ENCODE measurements around the gene KCNJ18. TPM values are rescaled to one million over a fixed set of nuclear protein-coding genes. Genes with fewer than 3 reads are reported as not detected.
"Not testable (repeated sequence)": the region's sequence is repeated elsewhere in the genome, so short reads cannot be mapped to it uniquely, and the experiment has no call there.

Gene KCNJ18
- polyA plus RNA-seq, 3 donors: not detected

DNA sequence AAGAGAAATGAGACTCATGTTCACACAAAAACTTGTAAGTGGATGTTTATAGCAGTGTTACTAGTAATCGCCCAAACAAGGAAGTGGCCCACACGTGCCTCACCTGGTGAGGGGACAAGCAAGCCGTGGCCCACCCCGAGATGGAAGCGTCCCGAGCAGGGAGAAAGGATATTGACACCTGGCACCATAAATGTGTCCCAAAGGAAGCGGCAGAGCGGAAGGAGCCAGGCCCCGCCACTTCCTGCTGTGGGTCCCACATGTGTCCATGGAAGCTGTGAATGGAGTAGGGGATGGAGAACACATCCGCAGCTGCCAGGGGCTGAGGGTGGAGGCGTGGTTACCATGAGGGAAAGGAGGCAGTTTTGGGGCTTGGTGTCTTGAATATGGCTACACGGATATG lies 18.9 kb downstream of the KCNJ18 start:
- no peak overlapping the region for H3K27ac ChIP-seq (ENCODE audit: low read depth, low read length)
- WGBS, 3 donors: 66 to 73% (median 73%) methylated on average over 12 of the region's 12 CpGs

DNA sequence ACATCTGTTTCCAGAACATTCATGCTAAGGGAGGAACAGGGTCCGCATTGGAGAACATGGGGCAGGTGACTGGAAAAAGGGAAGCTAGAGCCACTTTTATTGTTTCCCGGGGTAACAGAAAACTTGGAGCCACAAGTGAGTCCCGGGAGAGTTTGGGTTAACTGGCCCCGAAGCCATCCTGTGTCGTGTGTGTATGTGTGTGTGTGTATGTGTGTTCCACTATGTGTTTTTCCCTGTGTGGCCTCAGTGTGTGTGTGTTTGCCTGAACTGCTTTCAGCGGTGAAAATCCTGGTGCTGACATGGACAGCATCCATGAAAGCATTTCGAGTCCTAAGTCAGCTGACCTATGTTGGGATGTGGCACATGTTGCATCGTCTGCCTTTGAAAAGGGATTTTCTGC lies 20.7 kb downstream of the KCNJ18 start:
- not testable (repeated sequence) for H3K27ac ChIP-seq (ENCODE audit: low read depth, low read length)
- 63 to 67% (median 63%) methylated on average over 7 of the region's 8 CpGs for WGBS, 3 donors

- not testable (repeated sequence) for H3K27ac ChIP-seq (ENCODE audit: low read depth, low read length)
- no CpG with 5 or more reads among the region's 3 CpGs for WGBS, 3 donors
These were observed 21.3 kb downstream of the KCNJ18 start for GRCh38 chr17:21713631-21714030.

DNA sequence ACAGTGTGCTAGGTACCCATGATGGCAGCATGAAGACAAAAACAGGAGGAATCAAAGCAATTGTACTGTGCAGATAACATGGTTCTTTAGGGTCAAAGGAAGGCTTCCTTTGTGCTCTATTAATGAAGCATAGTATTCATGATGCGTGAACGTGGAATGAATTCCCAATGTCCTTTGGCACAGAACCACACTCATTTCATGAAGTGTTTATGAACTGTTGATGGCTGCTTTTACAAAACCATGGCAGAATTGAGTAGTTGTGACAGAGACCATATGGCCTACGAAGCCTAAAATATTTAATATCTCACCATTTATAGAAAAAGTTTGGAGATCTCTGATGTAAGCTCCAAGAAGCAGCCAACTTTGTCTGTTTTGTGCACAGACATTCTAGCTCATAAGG lies 22.4 kb downstream of the KCNJ18 start:
- not testable (repeated sequence) for H3K27ac ChIP-seq (ENCODE audit: low read depth, low read length)
- 43 to 61% (median 46%) methylated on average over 3 of the region's 3 CpGs for WGBS, 3 donors

DNA sequence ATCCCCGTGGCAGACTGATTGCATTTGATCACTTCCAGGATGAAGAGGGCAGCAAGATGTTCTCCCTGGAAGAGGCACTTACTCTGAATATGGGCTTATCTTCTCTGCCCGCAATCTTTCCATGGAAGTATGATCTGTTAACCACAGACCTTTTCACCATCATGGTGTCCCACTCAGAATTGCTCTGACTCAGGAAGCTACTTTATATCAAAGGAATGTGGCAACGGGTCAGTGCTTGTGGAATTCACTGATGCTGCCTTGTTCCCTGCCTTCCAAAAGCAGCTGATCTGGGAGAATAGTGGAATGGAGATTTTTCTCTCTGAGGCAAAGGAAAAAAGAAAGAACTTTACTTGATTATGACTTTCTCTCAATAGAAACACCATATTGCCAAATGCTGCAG lies 23.6 kb downstream of the KCNJ18 start:
- 69 to 75% (median 73%) methylated on average over 2 of the region's 3 CpGs for WGBS, 3 donors
- H3K27ac ChIP-seq (ENCODE audit: low read depth, low read length): not testable (repeated sequence)

DNA sequence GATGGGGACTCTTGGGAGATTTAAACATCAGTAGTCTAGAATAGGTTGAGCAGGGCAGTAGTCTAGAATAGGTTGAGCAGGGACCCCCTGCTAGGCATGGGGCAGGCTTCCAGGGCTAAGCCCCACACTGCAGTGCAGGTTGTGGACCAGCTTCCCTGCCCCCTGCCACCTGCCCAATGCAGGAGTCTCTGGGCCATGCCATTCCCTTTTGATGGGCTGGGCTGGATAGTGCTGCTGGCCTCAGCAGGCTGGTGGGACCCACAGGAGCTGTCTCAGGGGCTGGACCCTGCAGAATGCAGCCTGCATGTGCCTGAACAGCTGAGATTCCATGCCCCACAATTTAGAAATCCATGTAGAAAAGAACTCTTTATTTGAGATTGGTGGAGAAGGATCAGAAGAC lies 26.6 kb downstream of the KCNJ18 start:
- H3K27ac ChIP-seq (ENCODE audit: low read depth, low read length): not testable (repeated sequence)

- H3K27ac ChIP-seq (ENCODE audit: low read depth, low read length): not testable (repeated sequence)
- WGBS, 3 donors: 56 to 68% (median 64%) methylated on average over 12 of the region's 12 CpGs
These were observed 27.3 kb downstream of the KCNJ18 start for GRCh38 chr17:21719511-21720226.

- not testable (repeated sequence) for H3K27ac ChIP-seq (ENCODE audit: low read depth, low read length)
- WGBS, 3 donors: 55 to 81% (median 69%) methylated on average over 8 of the region's 8 CpGs
These were observed 28.2 kb downstream of the KCNJ18 start for GRCh38 chr17:21720566-21720965.

DNA sequence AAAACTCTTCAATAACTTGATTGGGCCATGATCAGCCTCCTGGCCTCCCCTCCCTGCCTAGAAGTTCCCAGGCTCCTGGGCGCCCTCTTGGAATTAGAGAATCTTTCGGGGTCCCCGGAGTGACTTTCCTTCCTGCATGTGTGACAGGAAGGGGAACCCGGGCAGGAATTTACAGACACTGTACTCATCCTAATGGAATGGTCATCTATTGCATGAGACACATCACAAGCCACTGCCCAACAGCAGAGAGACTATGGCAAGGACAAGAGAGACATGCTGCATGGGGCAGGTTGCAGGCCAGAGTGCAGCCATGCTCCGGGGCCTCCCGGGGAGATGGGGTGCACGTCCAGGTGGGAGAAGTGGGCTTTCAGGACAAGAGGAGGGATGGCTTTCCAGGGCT lies 29.9 kb downstream of the KCNJ18 start:
- 52 to 73% (median 60%) methylated on average over 6 to 7 of the region's 7 CpGs for WGBS, 3 donors
- H3K27ac ChIP-seq (ENCODE audit: low read depth, low read length): not testable (repeated sequence)

DNA sequence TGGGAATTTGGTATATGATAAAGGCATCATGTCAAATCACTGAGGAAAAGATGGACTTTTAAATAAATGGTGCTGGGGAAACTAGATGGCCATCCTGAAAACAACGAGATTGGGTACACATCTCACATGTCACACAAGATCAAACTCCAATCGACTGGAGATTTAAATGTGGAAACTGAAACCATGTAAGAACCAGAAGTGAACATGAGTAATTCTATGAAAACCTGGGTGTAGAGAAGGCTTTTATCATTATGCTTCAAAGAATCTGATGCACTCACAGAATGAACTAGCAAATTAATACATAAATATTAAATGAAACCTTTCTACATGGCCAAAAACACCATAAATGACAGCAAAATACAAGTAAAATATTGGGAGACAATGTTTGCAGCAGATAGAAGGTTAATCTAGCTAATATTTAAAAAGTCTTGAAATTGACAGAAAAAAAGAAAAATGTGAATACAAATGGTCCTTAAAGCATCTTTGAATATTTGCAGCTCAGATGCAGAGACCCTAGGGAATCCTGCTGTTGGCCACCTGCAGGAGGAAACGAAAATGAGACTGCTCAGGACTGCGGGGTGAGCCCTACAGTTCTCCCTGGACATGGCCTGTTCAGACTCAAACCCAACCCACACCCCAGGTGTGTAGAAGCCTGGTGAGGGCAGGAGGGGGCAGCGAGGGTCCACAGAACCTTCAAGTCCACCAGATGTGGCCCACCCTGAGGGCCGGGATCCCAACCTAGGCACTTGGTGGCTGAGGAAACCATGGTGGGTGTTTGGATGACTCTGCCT lies 32.1 kb downstream of the KCNJ18 start:
- not testable (repeated sequence) for H3K27ac ChIP-seq (ENCODE audit: low read depth, low read length)
- WGBS, 3 donors: 70 to 81% (median 79%) methylated on average over 4 to 5 of the region's 6 CpGs

- H3K27ac ChIP-seq (ENCODE audit: low read depth, low read length): not testable (repeated sequence)
- WGBS, 3 donors: 72 to 84% (median 84%) methylated on average over 5 of the region's 5 CpGs
These were observed 38.8 kb downstream of the KCNJ18 start for GRCh38 chr17:21731076-21731475.

- not testable (repeated sequence) for H3K27ac ChIP-seq (ENCODE audit: low read depth, low read length)
- WGBS, 3 donors: 72 to 88% (median 82%) methylated on average over 3 of the region's 3 CpGs
These were observed 41.6 kb downstream of the KCNJ18 start for GRCh38 chr17:21733931-21734330.

DNA sequence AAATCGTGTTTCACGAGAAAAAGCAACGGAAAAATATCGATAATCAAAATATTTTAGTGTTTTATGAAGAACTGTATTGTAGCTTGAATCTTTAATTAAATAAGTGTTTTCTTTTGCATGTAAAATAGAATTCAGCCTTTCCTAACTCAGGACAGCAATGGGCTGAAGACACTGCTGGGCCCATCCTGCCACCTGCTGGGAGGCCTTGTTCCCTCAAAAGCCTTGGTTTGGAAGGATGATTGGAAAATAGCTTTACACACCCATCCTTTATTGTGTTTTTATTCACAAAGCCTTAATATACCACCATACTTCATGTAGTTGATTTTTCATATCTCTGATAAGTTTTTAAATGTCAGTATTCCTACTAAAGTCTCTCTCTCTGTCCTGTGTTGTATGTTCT lies 43.5 kb downstream of the KCNJ18 start:
- H3K27ac ChIP-seq (ENCODE audit: low read depth, low read length): not testable (repeated sequence)
- WGBS, 3 donors: 71 to 93% (median 87%) methylated on average over 4 of the region's 4 CpGs

GRCh38 chr17:21737015-21737580 lies 44.8 kb downstream of the KCNJ18 start:
- WGBS, 3 donors: 79 to 82% (median 81%) methylated on average over 17 to 20 of the region's 23 CpGs
- not testable (repeated sequence) for H3K27ac ChIP-seq (ENCODE audit: low read depth, low read length)

DNA sequence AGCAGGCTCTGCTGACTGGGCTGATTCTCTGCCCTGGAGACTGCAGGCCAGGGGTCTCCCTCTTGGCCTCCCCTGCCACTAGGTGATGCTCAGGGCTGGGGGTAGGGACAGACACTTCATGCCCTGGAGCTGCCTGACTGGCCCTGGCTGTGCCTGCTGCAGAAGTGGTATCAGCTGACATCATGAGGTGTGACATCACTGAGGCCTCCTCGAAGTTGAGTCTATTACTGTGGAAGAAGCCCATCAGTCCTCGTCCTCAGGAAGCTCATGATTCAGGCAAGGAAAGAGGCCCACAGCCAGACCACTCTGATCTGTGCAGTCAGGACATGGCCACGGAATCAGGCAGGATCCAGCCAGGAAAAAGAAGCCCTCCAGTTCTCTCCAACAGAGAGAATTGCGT lies 45.9 kb downstream of the KCNJ18 start:
- not testable (repeated sequence) for H3K27ac ChIP-seq (ENCODE audit: low read depth, low read length)
- 52 to 70% (median 68%) methylated on average over 2 of the region's 4 CpGs for WGBS, 3 donors

DNA sequence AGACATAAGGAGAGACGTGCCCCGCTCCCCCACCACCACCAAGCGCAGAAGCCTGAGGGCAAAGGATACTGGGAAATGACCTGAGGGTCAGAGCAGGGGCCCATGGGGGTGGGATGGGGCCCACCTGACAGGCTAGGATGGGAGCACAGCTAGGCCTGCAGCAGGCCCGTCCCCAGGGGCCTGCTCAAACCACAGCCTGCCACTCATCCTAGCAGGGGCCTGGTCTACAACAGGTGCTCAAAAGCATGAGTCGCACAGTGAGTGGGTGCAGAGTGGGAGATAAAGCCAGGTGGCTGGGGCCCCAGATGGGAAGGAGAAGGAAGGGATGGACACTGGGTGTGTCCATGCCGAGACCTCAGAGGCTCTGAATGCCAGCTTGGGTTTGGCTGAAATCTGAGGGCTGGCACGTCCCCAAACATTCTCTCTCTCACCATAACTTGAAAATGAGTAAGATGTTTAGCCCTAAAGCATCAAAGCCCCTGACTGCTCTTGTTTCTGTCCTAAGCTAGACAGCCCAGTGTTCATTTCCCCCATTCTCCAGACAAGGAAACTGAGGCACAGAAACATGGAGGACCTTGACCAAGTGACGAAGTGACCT lies 46.7 kb downstream of the KCNJ18 start:
- not testable (repeated sequence) for H3K27ac ChIP-seq (ENCODE audit: low read depth, low read length)
- 63 to 79% (median 78%) methylated on average over 3 to 4 of the region's 8 CpGs for WGBS, 3 donors

DNA sequence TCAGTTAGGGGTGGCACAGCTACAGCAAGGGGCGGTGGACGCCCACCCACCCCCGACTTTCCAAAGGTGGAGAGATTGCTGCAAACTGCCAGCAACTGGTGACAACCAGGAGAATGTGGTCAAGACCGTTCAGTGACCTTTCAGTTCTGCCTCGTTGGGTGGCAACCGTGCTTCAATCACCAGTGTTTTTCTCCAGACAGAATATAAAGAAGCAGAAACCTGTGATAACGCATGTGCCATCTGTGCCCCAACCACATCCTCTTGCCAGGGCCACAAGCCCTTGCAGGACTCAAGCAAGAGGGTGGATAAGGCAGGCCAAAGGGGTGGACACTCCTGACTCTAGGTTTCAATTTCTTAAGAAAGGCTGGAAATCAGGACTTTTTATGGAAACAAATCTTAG lies 47.2 kb downstream of the KCNJ18 start:
- H3K27ac ChIP-seq (ENCODE audit: low read depth, low read length): not testable (repeated sequence)

GRCh38 chr17:21740836-21741235 lies 48.5 kb downstream of the KCNJ18 start:
- WGBS, 3 donors: 51 to 57% (median 54%) methylated on average over 6 to 7 of the region's 7 CpGs
- not testable (repeated sequence) for H3K27ac ChIP-seq (ENCODE audit: low read depth, low read length)

More for the DNA sequence above, 47.2 kb downstream of the KCNJ18 start:
- 62 to 83% (median 73%) methylated on average over 3 to 4 of the region's 7 CpGs for WGBS, 3 donors

DNA sequence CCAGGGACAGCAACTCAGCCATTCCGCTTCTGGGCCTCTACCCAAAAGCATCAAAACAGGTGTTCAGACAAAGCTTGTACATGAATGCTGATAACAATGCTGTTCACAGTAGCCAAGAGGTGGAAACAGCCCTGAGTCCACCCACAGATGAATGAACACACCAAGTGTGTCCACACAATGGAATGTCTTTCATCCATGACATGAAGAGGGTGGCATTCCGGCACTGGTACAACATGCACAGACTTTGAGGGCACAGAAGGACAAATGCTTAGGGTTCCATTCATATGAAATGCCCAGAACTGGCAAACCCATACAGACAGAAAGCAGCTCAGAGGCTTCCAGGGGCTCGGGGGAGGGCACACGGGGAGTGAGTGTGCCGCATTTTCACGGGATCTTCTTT lies 49.2 kb downstream of the KCNJ18 start:
- not testable (repeated sequence) for H3K27ac ChIP-seq (ENCODE audit: low read depth, low read length)
- WGBS, 3 donors: no CpG with 5 or more reads among the region's 6 CpGs
